Measurements from ENCODE around the gene SCGB1A1. TPM values are rescaled to one million over a fixed set of nuclear protein-coding genes. Genes with fewer than 3 reads are reported as not detected.
A peak's percentile ranks its signal among the peaks of the same experiment; 100 is the strongest.

SCGB1A1 gene
- total RNA-seq, 1 donor: not detected

DNA sequence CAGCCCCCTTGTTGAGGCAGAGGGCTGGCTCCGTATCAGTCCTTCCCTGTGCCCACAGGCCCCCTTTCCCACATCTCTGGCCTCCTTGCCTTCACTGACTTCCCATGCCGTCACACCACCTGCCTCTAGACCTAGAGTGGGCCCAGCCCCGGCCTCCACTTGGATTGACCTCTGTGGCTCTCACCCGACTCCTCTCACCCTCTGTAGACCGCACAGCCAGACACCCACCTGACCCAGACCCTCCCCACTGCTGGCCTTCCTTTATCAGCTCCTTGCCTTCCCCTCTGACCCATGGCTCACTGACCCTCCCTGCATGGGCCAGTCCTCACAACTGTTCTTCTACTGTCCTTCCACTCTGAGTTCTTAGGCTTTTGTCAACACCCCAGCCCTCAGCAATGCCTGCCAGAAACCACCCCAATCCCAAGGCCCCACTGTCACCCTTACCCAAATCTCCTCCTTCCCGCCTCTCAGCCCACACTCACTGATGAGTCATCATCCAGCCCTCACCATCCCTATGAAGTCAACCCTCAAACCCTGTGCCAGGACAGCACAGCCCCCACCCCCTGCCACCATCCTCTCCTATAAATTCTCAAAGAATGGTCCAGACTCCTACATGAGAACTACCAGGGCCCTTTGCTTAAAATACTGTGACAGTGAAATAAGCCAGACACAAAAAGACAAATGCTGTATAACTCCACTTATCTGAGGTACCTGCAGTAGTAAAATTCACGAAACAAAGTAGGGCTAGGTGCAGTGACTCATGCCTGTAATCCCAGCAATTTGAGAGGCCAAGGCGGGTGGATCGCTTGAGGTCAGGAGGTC lies 53.4 kb downstream of the SCGB1A1 start:
- H3K4me3 ChIP-seq (ENCODE audit: low read depth, low read length): no peak overlapping the region
- DNase-seq (ENCODE audit: low read depth): peak; percentile 75
- TF ChIP-seq, protein P1, sequence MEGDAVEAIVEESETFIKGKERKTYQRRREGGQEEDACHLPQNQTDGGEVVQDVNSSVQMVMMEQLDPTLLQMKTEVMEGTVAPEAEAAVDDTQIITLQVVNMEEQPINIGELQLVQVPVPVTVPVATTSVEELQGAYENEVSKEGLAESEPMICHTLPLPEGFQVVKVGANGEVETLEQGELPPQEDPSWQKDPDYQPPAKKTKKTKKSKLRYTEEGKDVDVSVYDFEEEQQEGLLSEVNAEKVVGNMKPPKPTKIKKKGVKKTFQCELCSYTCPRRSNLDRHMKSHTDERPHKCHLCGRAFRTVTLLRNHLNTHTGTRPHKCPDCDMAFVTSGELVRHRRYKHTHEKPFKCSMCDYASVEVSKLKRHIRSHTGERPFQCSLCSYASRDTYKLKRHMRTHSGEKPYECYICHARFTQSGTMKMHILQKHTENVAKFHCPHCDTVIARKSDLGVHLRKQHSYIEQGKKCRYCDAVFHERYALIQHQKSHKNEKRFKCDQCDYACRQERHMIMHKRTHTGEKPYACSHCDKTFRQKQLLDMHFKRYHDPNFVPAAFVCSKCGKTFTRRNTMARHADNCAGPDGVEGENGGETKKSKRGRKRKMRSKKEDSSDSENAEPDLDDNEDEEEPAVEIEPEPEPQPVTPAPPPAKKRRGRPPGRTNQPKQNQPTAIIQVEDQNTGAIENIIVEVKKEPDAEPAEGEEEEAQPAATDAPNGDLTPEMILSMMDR (IDR thresholded peaks at IDR 0.05; ENCODE audit: insufficient read depth, low read length): no peak

Other genes with a start within 250 kb of the SCGB1A1 start
- gene SCGB1D1, start 228.8 kb upstream of the SCGB1A1 start, total RNA-seq (ENCODE audit: low replicate concordance): not detected in 2 replicates
- gene SCGB2A1, start 210.4 kb upstream of the SCGB1A1 start, total RNA-seq (ENCODE audit: low replicate concordance): not detected in 2 replicates
- gene SCGB1D2, start 176.8 kb upstream of the SCGB1A1 start, total RNA-seq (ENCODE audit: low replicate concordance): not detected in 2 replicates
- not detected in 2 replicates for gene SCGB2A2, start 148.9 kb upstream of the SCGB1A1 start, total RNA-seq (ENCODE audit: low replicate concordance)
- gene SCGB1D4, start 120.0 kb upstream of the SCGB1A1 start, total RNA-seq (ENCODE audit: low replicate concordance): not detected in 2 replicates
- 0.18 and 0.98 TPM in 2 replicates for gene ASRGL1, start 81.6 kb upstream of the SCGB1A1 start, total RNA-seq (ENCODE audit: low replicate concordance)
- 737 and 1,851 TPM in 2 replicates for gene AHNAK, start 127.8 kb downstream of the SCGB1A1 start, total RNA-seq (ENCODE audit: low replicate concordance)
- 1,443 and 1,493 TPM in 2 replicates for gene EEF1G, start 154.9 kb downstream of the SCGB1A1 start, total RNA-seq (ENCODE audit: low replicate concordance)
- gene TUT1, start 172.5 kb downstream of the SCGB1A1 start, total RNA-seq (ENCODE audit: low replicate concordance): 4.5 and 9.4 TPM in 2 replicates
- 46.2 and 110 TPM in 2 replicates for gene MTA2, start 182.8 kb downstream of the SCGB1A1 start, total RNA-seq (ENCODE audit: low replicate concordance)
- 22.3 and 61.7 TPM in 2 replicates for gene EML3, start 193.7 kb downstream of the SCGB1A1 start, total RNA-seq (ENCODE audit: low replicate concordance)
- gene ROM1, start 194.2 kb downstream of the SCGB1A1 start, total RNA-seq (ENCODE audit: low replicate concordance): 4.6 and 26.4 TPM in 2 replicates
- 14.1 and 18.7 TPM in 2 replicates for gene B3GAT3, start 203.0 kb downstream of the SCGB1A1 start, total RNA-seq (ENCODE audit: low replicate concordance)
- 203 and 208 TPM in 2 replicates for gene GANAB, start 227.6 kb downstream of the SCGB1A1 start, total RNA-seq (ENCODE audit: low replicate concordance)
- 20.9 and 21.8 TPM in 2 replicates for gene INTS5, start 234.3 kb downstream of the SCGB1A1 start, total RNA-seq (ENCODE audit: low replicate concordance)
- 14.2 and 48.2 TPM in 2 replicates for gene C11orf98, start 246.2 kb downstream of the SCGB1A1 start, total RNA-seq (ENCODE audit: low replicate concordance)
- 9.8 and 10.8 TPM in 2 replicates for gene CSKMT, start 246.3 kb downstream of the SCGB1A1 start, total RNA-seq (ENCODE audit: low replicate concordance)